Activated CD8-positive, alpha-beta T cell treated with anti-CD3 and anti-CD28 coated beads, Interleukin-2, amount 10 ng/mL, durations not matched to agents 7 days and 5 days (primary cell): ENCODE results near the gene MMP3. TPM values are rescaled to one million over a fixed set of nuclear protein-coding genes. Genes with fewer than 3 reads are reported as not detected.
"Not testable (repeated sequence)": the region's sequence is repeated elsewhere in the genome, so short reads cannot be mapped to it uniquely, and the experiment has no call there.

Experiments
- ATAC-seq: fragments of 150-1000 bp; cut with Tn5 transposase; one replicate; pipeline ENCODE4 v1.10.0; 2021; ENCODE audit warnings: moderate library complexity
- CTCF ChIA-PET: fragments of 350-600 bp; sonication (Branson Sonifier 250); formaldehyde crosslinking; loops from one replicate; lab custom pipeline; 2021; ENCODE audit warnings: antibody characterized with exemption; lab: Charles Lee
- POLR2A ChIA-PET: fragments of 350-600 bp; sonication (Branson Sonifier 250); formaldehyde crosslinking; loops from one replicate; lab custom pipeline; 2021; ENCODE audit warnings: antibody characterized with exemption; lab: Charles Lee
- DNase-seq: peaks from one replicate; pipeline ENCODE4 v3.0.0-alpha.2; 2020
- H3K27ac Mint-ChIP-seq: one replicate; pipeline ENCODE4 v1.8.0; 2021; ENCODE audit warnings: mild to moderate bottlenecking, mixed read lengths
- H3K27me3 Mint-ChIP-seq: one replicate; pipeline ENCODE4 v1.8.0; 2021; ENCODE audit warnings: low read depth, mixed read lengths
- H3K36me3 Mint-ChIP-seq: one replicate; pipeline ENCODE4 v1.8.0; 2021; ENCODE audit warnings: low read depth, mixed read lengths
- H3K4me1 Mint-ChIP-seq: one replicate; pipeline ENCODE4 v1.8.0; 2021; ENCODE audit warnings: low read depth, mixed read lengths
- H3K4me3 Mint-ChIP-seq: one replicate; pipeline ENCODE4 v1.8.0; 2021; ENCODE audit warnings: mild to moderate bottlenecking, mixed read lengths
- H3K9me3 Mint-ChIP-seq: one replicate; pipeline ENCODE4 v1.8.0; 2022; ENCODE audit warnings: mixed read lengths; ENCODE audit not compliant: insufficient read depth
- total RNA-seq, 2 experiments: library from RNA; stranded (reverse); gene quantifications; one replicate each; pipeline ENCODE4 v1.2.3, GENCODE V29; 2021

The MMP3 gene
- not detected for total RNA-seq

- no peaks in the 10 kb centered on the region for H3K4me1 Mint-ChIP-seq
- no peaks in the 10 kb centered on the region for H3K36me3 Mint-ChIP-seq
- no peak within 1 kb of the TSS for H3K27ac Mint-ChIP-seq
- ChIA-PET POLR2A (no interaction called here), CTCF (no interaction called here)
- no peaks in the 10 kb centered on the region for H3K27me3 Mint-ChIP-seq
- H3K9me3 Mint-ChIP-seq, result no peaks in the 10 kb centered on the region
- no peak for DNase-seq
- ATAC-seq, result no peak
- no peak within 1 kb of the TSS for H3K4me3 Mint-ChIP-seq
These were observed at the start of gene MMP3 for GRCh38 chr11:102843489-102843888. Gene MMP3, minus strand, starts transcription at chr11:102843609. Its CDS starts 63 bp downstream, at chr11:102843546.

DNA sequence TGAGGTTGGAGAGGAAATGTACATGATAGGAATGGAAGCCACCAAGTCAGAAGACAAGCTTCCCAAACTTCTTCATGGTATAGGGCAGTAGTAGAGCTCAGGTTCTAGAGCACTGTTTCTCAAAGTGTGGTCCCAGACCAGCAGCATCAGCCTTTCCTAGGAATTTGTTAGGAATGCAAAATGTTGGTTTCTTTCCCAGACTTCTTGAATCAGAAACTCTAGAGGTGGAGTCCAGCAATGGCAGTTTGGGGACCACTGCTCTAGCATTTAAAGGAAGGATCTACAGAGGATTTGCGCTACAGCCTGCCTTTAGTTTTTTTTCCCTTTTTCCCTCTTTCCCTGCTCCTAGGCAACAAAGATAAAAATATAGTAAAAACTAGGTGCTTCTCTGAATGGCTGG, 48.3 kb upstream of the MMP3 start:
- no peaks in the 10 kb centered on the region for H3K36me3 Mint-ChIP-seq
- no peaks in the 10 kb centered on the region for H3K27me3 Mint-ChIP-seq
- ATAC-seq, result no peak
- POLR2A ChIA-PET, result no interaction called here
- CTCF ChIA-PET, result interaction anchor here (0.6 kb wide), 1 partner anchor 24 kb away, joined by 3 read pairs; no protein-coding TSS in a partner anchor
- DNase-seq, result no peak
- no peak overlapping the region for H3K27ac Mint-ChIP-seq
- no peaks in the 10 kb centered on the region for H3K9me3 Mint-ChIP-seq
- no peak overlapping the region for H3K4me3 Mint-ChIP-seq
- no peaks in the 10 kb centered on the region for H3K4me1 Mint-ChIP-seq

DNA sequence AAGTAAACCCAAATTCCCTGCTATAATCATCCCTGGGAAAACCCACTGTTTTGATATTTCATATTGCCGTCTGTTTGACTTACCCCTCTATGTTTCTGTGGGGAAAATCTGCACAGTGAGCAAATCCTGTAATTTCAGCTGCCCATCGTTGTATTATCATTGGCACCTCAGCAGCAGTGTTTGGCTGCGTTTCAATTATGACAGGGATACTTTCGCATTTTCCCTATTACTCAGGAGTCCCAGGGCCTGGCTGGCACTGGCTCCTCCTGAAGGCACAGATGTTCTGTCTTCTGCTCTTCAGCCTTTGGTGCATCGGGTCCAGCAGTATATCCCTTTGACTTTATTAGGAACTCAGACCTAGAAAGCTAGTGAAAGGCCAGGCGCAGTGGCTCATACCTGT, 43.6 kb upstream of the MMP3 start:
- Mint-ChIP-seq H3K36me3 (no peaks in the 10 kb centered on the region), H3K27ac (no peak overlapping the region), H3K9me3 (no peaks in the 10 kb centered on the region), H3K4me3 (no peak overlapping the region), H3K27me3 (no peaks in the 10 kb centered on the region), H3K4me1 (no peaks in the 10 kb centered on the region)
- ChIA-PET CTCF (interaction anchor here (0.8 kb wide), 1 partner anchor 149 kb away, joined by 3 read pairs; no protein-coding TSS in a partner anchor), POLR2A (no interaction called here)
- ATAC-seq, result no peak
- no peak for DNase-seq

GRCh38 chr11:102883141-102883540, 39.7 kb upstream of the MMP3 start:
- H3K36me3 Mint-ChIP-seq, result no peaks in the 10 kb centered on the region
- H3K9me3 Mint-ChIP-seq, result no peaks in the 10 kb centered on the region
- DNase-seq (no peak), ATAC-seq (no peak)
- H3K27me3 Mint-ChIP-seq, result no peaks in the 10 kb centered on the region
- ChIA-PET POLR2A (no interaction called here), CTCF (no interaction called here)
- H3K4me1 Mint-ChIP-seq, result no peaks in the 10 kb centered on the region
- no peak overlapping the region for H3K4me3 Mint-ChIP-seq
- no peak overlapping the region for H3K27ac Mint-ChIP-seq

DNA sequence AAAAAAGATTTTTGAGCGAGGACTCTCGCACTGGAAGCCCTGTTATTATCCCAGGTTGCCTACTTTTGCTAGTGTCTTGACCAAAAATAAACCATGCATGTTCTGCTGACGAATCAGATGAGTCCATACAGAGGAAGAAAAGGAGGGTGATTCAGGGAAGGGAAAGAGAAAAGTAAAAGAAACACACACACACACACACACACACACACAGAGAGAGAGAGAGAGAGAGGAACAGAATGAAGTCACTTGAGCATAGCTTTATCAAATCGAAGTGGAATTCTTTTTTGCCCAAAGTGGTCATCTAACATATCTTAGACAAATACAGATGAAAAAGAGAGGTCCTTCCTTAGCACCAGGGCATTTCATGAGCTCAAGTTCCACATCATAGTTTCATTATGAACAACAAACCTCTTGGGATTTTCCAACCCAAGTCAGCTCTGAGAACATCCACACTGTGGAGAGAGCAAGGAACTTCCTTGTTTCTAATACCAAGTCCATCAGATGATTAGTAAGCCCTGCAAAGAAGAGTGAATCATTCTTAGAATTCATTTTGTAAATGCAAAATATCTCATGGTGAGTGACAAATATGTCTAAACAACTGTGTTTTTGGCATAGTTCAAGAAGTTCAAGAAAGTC, 39.1 kb upstream of the MMP3 start:
- no peak overlapping the region for H3K27ac Mint-ChIP-seq
- no peaks in the 10 kb centered on the region for H3K9me3 Mint-ChIP-seq
- no peaks in the 10 kb centered on the region for H3K27me3 Mint-ChIP-seq
- no peak overlapping the region for H3K4me3 Mint-ChIP-seq
- ChIA-PET CTCF (no interaction called here), POLR2A (no interaction called here)
- H3K36me3 Mint-ChIP-seq, result no peaks in the 10 kb centered on the region
- DNase-seq, result no peak
- ATAC-seq, result no peak
- H3K4me1 Mint-ChIP-seq, result no peaks in the 10 kb centered on the region

DNA sequence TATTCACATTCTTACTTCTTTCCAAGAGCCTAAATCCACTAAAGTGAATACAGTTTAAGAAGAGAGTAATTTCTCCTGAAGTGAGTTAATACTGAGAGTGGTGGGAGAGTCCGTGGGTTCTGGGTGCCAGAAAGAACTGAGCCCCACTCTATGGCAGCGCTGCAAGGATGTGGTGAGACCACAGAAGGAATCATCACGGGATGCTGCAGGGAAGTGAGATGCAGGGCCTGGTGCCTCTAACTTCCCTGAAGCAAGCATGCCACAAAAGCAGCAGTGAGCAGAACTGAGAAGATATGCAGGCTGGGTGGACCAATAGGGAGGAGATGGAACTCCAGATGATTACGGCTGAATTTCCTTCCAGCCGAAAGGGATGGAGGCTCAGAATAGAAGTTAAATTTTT, 36.4 kb upstream of the MMP3 start:
- no peak overlapping the region for H3K27ac Mint-ChIP-seq
- no peaks in the 10 kb centered on the region for H3K36me3 Mint-ChIP-seq
- DNase-seq (no peak), ATAC-seq (no peak)
- H3K27me3 Mint-ChIP-seq, result no peaks in the 10 kb centered on the region
- CTCF ChIA-PET, result no interaction called here
- H3K4me3 Mint-ChIP-seq, result no peak overlapping the region
- no peaks in the 10 kb centered on the region for H3K4me1 Mint-ChIP-seq
- no peaks in the 10 kb centered on the region for H3K9me3 Mint-ChIP-seq
- POLR2A ChIA-PET, result no interaction called here

DNA sequence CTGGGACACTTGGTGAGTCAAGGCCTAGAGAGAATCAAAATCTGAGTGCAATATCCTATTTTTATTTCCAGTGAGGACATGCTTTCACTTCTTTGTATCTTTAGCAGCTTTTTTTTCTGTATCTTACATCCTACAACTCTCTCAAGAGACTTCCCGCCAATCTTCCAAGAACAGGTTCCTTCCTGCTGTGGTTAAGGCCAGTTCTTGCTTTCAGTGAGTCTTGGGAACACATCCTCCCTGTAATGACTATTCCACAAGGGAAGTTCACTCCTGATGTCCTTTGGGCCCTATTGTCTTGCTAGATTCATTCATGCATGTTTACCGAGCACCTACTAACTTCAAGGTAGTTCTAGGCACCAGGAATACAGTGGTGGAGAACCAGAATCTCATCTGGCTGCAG, 35.2 kb upstream of the MMP3 start:
- CTCF ChIA-PET, result no interaction called here
- no peak for DNase-seq
- POLR2A ChIA-PET, result no interaction called here
- Mint-ChIP-seq H3K9me3 (no peaks in the 10 kb centered on the region), H3K4me3 (no peak overlapping the region), H3K4me1 (no peaks in the 10 kb centered on the region), H3K36me3 (no peaks in the 10 kb centered on the region), H3K27ac (no peak overlapping the region), H3K27me3 (no peaks in the 10 kb centered on the region)
- ATAC-seq, result no peak

GRCh38 chr11:102874852-102875251, 31.4 kb upstream of the MMP3 start, which contains the start of gene MMP12:
Gene MMP12, minus strand, starts transcription at chr11:102874982. Its CDS starts 45 bp downstream, at chr11:102874937.
- Mint-ChIP-seq H3K9me3 (no peaks in the 10 kb centered on the region), H3K36me3 (no peaks in the 10 kb centered on the region), H3K4me3 (no peak within 1 kb of the TSS), H3K27me3 (no peaks in the 10 kb centered on the region), H3K4me1 (no peaks in the 10 kb centered on the region), H3K27ac (no peak within 1 kb of the TSS)
- no peak for DNase-seq
- no peak for ATAC-seq
- CTCF ChIA-PET, result no interaction called here
- POLR2A ChIA-PET, result no interaction called here

GRCh38 chr11:102869354-102869964, 26.1 kb upstream of the MMP3 start:
- H3K27ac Mint-ChIP-seq, H3K27me3 Mint-ChIP-seq, H3K36me3 Mint-ChIP-seq, DNase-seq, H3K9me3 Mint-ChIP-seq, H3K4me1 Mint-ChIP-seq, CTCF ChIA-PET, POLR2A ChIA-PET, ATAC-seq, H3K4me3 Mint-ChIP-seq: not testable (repeated sequence)

DNA sequence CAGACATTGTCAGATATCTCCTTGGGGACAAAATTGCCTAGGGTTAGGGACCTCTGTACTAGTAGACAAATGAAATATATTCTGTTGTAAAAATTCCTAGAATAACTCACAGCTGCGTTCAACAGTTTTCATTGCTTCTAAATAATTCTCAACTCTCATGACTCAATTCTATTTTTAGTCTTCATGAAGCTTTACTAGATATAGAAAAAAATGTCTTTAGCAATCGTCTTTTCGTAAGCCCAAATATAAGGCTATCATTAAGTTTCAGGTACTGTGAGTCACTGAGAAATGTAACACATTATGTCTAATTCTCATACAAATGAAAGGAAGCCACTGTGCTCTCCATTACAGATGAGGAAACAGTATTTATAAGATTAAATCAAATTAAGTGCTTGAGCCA, 24.9 kb upstream of the MMP3 start:
- Mint-ChIP-seq H3K36me3 (no peaks in the 10 kb centered on the region), H3K9me3 (no peaks in the 10 kb centered on the region), H3K27me3 (no peaks in the 10 kb centered on the region), H3K27ac (no peak overlapping the region), H3K4me3 (no peak overlapping the region), H3K4me1 (no peaks in the 10 kb centered on the region)
- DNase-seq (no peak), ATAC-seq (no peak)
- ChIA-PET CTCF (no interaction called here), POLR2A (no interaction called here)

DNA sequence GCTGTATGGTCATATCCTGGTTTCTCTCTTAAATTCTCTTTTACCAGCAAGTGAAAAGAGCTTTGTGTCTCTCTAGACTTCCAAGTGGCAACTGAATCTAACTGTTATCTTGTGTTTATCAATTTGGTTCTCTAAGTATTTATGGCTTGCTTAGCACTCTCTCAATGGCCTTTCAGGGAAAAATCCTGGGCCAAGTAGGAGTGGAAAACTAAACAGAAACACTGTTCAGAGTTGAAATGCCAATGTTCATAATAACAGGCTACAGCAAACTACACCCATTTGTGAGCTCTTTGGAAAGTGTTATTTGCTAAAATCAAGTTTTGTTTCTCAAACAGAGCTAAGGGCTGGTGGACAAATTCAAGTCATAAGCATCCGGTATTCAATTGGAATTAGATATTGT, 21.3 kb upstream of the MMP3 start:
- H3K4me1 Mint-ChIP-seq, result no peaks in the 10 kb centered on the region
- no peak overlapping the region for H3K4me3 Mint-ChIP-seq
- no peaks in the 10 kb centered on the region for H3K9me3 Mint-ChIP-seq
- H3K36me3 Mint-ChIP-seq, result no peaks in the 10 kb centered on the region
- no peaks in the 10 kb centered on the region for H3K27me3 Mint-ChIP-seq
- ChIA-PET POLR2A (interaction anchor here (0.6 kb wide), 1 partner anchor 86 kb away, joined by 3 read pairs; no protein-coding TSS in a partner anchor), CTCF (no interaction called here)
- no peak for ATAC-seq
- no peak for DNase-seq
- H3K27ac Mint-ChIP-seq, result no peak overlapping the region

DNA sequence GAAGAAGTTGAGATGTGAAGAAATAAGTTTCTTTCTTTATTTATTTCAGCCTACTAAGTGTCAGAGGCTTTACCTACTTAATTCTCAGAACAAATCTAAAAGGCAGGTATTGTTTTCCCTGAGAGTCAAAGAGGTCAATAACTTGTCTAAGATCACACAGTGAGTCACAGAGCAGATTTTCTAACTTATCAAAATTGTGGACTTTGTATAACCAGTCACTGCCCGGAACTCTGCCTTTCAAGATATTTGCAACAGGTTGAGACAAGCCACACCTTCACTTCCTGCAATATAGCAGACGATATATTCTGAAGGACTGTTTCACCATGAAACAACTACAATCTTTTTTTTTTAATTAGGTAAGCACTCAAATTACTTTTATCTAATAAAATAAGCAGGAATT, 10.5 kb upstream of the MMP3 start:
- DNase-seq (no peak), ATAC-seq (no peak)
- H3K27ac Mint-ChIP-seq, result no peak overlapping the region
- H3K27me3 Mint-ChIP-seq, result no peaks in the 10 kb centered on the region
- CTCF ChIA-PET, result no interaction called here
- no peaks in the 10 kb centered on the region for H3K36me3 Mint-ChIP-seq
- H3K4me3 Mint-ChIP-seq, result no peak overlapping the region
- POLR2A ChIA-PET, result no interaction called here
- H3K4me1 Mint-ChIP-seq, result no peaks in the 10 kb centered on the region
- no peaks in the 10 kb centered on the region for H3K9me3 Mint-ChIP-seq
